LoVo (cell line): ENCODE data around the gene RRBP1.

Experiments
- DNase-seq: peaks from one replicate; pipeline ENCODE4 v3.0.0-alpha.2; 2016; ENCODE audit warnings: low spot score

Gene RRBP1

DNA sequence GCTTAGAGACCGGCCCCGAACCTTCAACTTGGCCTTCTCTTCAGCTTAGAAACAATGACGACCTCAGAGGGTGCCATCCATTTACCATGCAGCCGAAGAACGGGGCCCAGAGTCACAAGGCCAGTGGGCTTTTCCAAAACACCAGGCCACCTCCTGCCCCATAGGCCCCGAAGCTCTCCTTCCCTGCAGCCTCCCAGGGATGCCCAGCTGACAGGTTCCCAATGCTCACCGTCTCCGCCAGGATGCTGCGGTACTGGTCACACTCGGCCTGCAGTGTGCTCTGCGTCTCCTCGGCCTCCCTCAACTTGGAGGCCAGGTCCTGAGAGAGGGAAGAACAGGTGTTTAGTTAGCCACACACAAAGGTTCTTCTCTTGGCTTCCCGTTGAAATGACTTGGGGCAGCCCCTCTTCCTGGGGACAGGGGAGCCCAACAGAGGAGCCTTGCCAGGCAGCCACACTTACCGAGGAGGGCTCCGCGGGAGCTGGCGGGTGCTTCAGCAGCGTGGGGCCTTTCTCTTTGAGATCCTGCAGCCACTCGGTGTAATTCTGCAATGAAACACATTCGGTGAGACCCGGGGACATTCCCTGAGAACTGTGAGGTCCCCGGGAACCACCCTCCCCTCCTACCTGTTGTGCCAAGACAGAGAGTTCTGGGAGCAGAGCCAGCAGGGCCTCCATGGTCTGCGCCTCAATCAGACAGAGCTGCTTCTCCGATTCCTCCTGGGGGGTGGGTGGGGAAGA lies 60.6 kb downstream of the RRBP1 start:
- DNase-seq = no peak

GRCh38 chr20:17620371-17621228 lies 61.4 kb downstream of the RRBP1 start:
- DNase-seq = no peak

DNA sequence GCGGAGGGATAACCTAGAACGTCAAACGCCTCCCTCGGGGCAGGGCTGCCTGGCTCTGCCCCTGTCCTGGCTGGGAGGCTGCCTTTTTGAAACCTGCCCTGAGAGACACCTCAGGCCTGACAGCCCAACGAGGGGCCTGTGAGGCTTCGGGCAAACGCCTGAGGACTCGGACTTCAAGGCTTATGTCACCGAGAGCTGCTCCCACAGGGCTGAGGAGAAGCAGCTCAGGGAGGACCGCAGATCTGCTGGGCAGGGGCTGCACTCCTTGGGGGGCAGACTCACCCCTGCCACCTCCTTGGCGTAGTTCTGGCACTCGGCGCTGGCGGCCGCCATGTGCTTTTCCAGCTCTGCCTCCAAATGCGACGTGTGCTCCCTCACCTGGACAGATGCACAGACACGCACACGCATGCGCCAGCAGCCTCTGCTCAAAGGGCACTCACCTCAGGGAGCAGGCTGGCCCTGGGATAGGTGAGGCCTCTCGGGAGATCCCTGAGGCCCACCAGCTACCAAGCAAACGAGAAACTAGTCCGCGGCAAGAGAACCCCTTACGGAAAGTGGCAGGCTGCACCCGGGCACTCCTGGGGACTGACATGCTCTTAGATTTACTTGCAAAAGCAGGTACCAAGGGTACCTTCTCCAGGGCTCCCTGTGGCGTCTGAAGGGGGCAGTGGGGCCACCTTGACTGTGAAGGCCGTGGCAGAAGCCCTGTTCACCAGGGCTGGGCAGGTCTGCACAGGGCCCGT lies 62.5 kb downstream of the RRBP1 start:
- no peak for DNase-seq

GRCh38 chr20:17618673-17619013 lies 63.4 kb downstream of the RRBP1 start:
- DNase-seq = no peak

GRCh38 chr20:17617868-17618672 lies 64.0 kb downstream of the RRBP1 start:
- no peak for DNase-seq

DNA sequence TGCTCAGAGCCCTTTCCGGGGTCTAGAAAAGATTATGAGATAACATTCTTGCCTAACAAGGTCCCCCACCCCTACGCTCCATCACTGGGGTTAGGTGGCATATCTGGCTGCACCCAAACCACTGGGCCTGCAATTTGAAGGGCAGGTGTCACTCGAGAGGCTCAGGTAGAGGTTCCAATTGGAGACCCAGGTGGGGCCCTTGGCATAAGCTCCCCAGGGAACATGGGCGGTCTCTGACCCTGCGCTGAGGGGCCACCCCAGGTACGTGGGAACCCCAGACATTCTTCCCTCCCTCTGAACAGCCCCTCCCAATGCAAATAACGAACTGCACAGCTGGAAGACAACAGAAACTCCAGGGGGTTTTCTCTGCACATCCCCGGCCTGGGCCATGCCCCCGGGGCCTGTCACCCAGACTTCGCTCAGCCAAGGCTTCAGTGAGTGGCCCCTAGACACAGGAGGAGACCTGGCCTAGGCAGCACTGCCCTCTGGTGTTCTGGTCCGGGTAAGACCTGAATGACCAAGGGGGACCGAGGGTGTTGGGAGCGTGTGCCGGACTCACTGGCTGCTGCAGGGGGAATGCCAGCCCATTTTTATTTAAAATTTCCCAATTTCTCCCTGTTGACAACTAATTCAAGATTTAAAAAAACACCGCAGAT lies 64.7 kb downstream of the RRBP1 start:
- no peak for DNase-seq

GRCh38 chr20:17616480-17617211 lies 65.4 kb downstream of the RRBP1 start:
- no peak for DNase-seq

GRCh38 chr20:17615645-17616479 lies 66.2 kb downstream of the RRBP1 start:
- no peak for DNase-seq

GRCh38 chr20:17614812-17615644 lies 67.0 kb downstream of the RRBP1 start:
- DNase-seq = no peak

- DNase-seq = no peak
Observed at GRCh38 chr20:17614176-17614811, 67.7 kb downstream of the RRBP1 start.

DNA sequence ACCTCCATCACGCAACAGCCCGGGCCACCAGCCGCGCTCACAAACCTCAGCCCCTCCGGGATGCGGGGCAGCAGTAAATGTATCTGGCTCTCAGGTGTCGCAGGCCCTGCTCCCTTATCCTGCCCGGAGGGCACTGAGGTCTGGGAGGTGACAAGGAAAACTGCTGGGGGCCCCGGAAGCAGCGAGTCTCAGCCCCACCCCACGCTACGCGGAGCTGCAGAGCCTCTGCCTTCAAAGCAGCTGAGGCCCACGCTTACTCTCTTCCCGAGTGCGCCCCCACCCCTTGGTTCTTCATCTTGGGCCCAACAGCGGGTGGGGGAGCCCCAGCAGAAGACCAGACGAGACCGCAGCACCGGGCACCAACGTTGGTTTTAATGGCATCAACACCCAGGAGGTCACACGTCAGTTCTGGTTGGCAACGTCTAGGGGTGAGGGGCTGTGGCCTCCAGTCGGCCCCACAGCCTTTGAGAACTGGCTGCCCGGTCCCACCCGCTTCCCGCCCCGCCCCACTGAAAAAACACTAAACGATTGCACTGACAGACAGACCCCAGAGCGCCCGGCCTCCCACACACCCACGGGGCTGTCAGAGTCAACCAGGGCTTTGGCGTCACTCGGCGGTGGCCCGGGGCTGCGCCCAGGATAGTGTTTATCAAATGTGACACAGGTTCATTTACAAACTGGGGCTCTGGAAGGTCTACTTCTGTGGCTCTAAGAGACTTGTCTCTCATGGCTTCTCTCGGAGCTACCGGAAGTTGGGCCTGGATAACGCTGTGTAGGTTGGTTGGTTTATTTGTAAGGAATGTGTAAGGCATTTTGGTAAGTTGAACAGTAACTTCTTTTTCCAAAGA lies 68.5 kb downstream of the RRBP1 start:
- no peak for DNase-seq

- no peak for DNase-seq
Observed at GRCh38 chr20:17612992-17613327, 69.1 kb downstream of the RRBP1 start.

DNA sequence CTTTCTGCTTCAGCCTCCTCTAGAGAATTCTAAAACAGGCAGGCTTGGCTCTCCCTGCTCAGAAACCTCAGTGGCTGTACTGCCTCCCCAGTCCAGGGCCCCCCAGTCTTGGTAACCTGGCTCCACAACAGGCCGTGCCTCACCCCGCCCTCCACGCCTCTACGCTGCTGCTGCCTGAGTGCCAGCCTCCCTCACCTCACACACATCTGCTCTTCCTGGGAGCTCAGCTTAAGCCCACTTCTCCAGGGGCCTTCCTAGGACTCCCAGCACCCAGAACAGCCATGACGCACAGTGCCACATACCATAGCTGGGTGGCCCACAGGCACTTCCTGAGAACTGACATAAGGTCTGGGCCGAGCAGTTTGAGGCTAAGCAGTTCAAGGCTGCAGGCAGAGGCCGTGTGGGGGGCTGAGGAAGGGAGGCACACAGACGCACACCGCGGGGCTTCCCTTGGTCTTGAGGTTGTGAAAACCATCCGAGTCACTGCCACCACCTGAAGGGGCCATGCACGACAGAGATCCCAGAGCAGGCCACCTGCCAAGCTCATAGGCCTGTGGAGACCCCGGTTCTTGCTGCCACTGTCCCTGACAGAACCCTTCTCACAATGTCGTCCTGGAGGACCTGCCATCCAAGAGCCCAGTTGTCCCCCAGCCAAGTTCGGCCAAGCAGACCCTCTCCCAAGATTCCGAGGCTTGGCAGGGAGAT lies 69.6 kb downstream of the RRBP1 start:
- no peak for DNase-seq

GRCh38 chr20:17611540-17612286 lies 70.3 kb downstream of the RRBP1 start:
- DNase-seq = no peak

GRCh38 chr20:17611290-17611539 lies 70.8 kb downstream of the RRBP1 start:
- DNase-seq = peak; percentile 18

DNA sequence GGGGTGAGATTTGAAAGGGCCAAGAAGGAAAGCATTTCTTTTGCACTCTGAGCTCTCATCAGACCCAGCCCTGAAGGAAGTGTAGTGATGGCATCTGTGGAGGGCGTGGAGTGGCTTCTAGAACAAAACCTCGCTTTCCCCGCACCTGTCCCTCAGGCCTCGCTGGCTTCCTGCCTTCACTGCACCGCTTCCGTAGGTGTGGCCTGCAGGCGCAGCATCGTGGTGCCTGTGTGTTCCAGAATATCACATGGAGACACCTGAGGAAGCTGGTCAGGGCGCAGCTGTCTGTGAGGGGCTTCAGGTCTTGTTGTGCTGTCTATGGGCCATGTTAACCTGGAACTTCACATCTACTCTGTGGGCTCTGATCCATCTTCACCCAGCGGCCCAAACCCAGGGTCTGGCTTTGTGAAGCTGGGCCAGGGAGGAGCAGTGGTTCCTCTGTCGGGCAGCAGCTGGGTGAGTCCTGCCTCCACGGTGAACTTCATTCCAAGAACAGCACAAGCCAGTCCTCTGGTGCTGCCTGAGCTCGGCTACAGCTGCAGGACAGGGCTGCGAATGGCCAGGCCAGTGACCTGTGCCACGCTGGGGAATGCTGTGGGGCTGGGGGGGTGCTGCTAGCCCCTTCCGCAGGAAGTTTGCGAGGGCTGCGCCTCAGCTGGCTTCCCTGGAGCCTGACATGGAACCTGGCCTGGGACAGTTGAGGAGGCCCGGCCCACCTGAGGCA lies 71.3 kb downstream of the RRBP1 start:
- no peak for DNase-seq
